ENCODE data around the gene NR5A1.

- TF ChIP-seq CTCF (IDR thresholded peaks at IDR 0.05) (no peak), POLR2A (IDR thresholded peaks at IDR 0.05) (no peak), EP300 (IDR thresholded peaks at IDR 0.05) (no peak)
Measured at GRCh38 chr9:124442826-124443225, 64.4 kb downstream of the NR5A1 start.
